Activated T-helper 2 cell treated with anti-CD3 and anti-CD28 coated beads, Interferon-gamma antibody, Interleukin-2, Interleukin-4, amounts not matched to agents 10 μg/mL and 5 μg/mL and 100 μg/mL, durations not matched to agents 14 hours and 24 hours and 36 hours (primary cell): ENCODE measurements around the gene DLL1. TPM values are rescaled to one million over a fixed set of nuclear protein-coding genes. Genes with fewer than 3 reads are reported as not detected.

ENCODE experiments used
- DNase-seq: peaks from one replicate; pipeline ENCODE4 v3.0.0; 2021; ENCODE audit warnings: low spot score
- H3K27ac Mint-ChIP-seq: one replicate; pipeline ENCODE4 v1.8.0; 2021; ENCODE audit warnings: mixed read lengths
- H3K27me3 Mint-ChIP-seq: one replicate; pipeline ENCODE4 v1.8.0; 2021; ENCODE audit warnings: low read depth, mixed read lengths
- H3K36me3 Mint-ChIP-seq: one replicate; pipeline ENCODE4 v1.8.0; 2021; ENCODE audit warnings: low read depth, mixed read lengths
- H3K4me1 Mint-ChIP-seq: one replicate; pipeline ENCODE4 v1.8.0; 2021; ENCODE audit warnings: low read depth, mixed read lengths
- H3K4me3 Mint-ChIP-seq: one replicate; pipeline ENCODE4 v1.8.0; 2021; ENCODE audit warnings: low read depth, mild to moderate bottlenecking, moderate library complexity, mixed read lengths
- H3K9me3 Mint-ChIP-seq: one replicate; pipeline ENCODE4 v1.8.0; 2021; ENCODE audit warnings: mixed read lengths
- intact Hi-C: fragments of 100-400 bp; cut with micrococcal nuclease; formaldehyde crosslinking; loops from one replicate; pipeline ENCODE4 v1.15.1; 2023
- total RNA-seq: library from RNA; stranded (reverse); gene quantifications from 2 replicates; pipeline ENCODE4 v1.2.3, GENCODE V29; 2022

The DLL1 gene
- total RNA-seq, 1 donor from 2014 or later, result not detected

DNA sequence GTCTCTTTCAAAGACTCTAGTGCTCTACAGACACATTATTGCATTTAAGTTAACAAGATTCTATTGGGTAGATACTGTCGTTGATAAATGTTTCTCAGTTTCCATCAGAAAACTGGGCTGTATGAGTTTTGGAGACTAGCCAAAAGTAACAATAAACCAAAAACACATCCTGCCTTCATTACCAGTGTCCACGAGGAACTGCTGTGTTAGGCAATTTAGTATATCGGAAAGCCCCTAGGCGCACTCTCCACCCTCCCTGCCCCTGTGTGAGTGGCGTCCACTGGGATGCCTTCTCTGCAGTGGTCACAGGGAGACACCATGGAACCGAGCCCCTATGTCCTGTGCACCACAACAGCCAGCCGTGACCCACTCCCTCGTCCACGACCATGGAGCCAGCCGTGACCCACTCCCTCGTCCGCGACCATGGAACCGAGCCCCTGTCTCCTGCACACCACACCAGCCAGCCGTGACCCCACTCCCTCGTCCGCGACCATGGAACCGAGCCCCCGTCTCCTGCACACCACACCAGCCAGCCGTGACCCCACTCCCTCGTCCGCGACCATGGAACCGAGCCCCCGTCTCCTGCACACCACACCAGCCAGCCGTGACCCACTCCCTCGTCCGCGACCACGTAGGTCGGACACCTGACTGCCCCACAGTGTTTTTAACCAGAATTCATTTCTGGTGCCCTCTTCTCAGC is 35.3 kb downstream of the DLL1 start:
- no peaks in the 10 kb centered on the region for H3K4me1 Mint-ChIP-seq

DNA sequence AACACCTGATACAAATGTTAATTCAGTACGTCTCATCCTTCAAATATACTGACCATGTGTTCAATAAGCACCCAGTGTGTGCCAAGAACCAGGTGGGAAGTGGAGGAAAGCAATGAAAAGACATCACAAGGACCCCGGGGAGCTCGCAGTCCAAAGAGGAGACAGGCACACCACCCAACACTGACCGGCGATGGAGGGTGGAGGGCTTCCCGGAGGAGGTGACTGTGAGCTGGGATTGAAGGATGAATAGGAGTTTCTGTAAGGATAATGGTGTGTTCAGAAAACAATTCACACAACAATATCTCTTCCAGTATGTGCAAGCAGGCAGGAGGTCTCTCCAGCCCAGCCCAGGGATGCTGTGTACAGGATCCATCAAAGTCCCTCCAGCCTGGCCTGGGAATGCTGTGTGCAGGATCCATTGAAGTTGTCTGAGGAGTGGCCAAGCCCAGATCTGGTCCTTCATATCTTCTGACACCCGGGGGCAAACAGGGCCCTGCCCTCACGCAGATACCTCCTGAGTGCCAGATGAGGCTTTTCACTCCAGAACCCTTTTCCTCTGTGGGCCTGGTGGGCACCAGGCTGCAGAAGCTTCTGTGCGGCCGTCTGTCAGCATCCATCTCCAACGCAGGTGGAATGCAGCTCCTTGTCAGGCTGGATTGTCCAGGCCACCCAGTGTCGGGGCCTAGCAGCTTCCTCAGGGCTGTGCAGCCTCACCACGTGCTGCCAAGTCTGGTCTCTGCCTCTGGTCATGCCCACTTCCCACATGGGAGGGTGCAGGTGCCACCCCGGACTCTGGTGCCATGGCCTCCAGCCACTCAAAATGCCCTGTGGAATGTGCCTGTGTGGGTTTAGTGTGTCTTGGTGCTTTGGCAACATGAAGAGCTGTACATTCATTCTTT is 36.3 kb downstream of the DLL1 start:
- Mint-ChIP-seq H3K4me1 (no peaks in the 10 kb centered on the region), H3K27me3 (peaks cover 8% of the 10 kb centered on the region), H3K36me3 (no peaks in the 10 kb centered on the region), H3K27ac (no peak overlapping the region), H3K4me3 (no peak overlapping the region), H3K9me3 (no peaks in the 10 kb centered on the region)
- intact Hi-C loops, result no loop called here
- no peak for DNase-seq

More for the DNA sequence above, 35.3 kb downstream of the DLL1 start:
- H3K27ac Mint-ChIP-seq, result no peak overlapping the region
- no peaks in the 10 kb centered on the region for H3K9me3 Mint-ChIP-seq
- H3K36me3 Mint-ChIP-seq, result no peaks in the 10 kb centered on the region
- peaks cover 8% of the 10 kb centered on the region for H3K27me3 Mint-ChIP-seq
- no peak overlapping the region for H3K4me3 Mint-ChIP-seq
- intact Hi-C loops, result no loop called here
- no peak for DNase-seq

GRCh38 chr6:170253910-170254269 is 37.0 kb downstream of the DLL1 start:
- H3K27me3 Mint-ChIP-seq, result peaks cover 7% of the 10 kb centered on the region
- H3K27ac Mint-ChIP-seq, result no peak overlapping the region
- DNase-seq, result no peak
- intact Hi-C loops, result no loop called here
- H3K4me1 Mint-ChIP-seq, result no peaks in the 10 kb centered on the region
- no peak overlapping the region for H3K4me3 Mint-ChIP-seq
- no peaks in the 10 kb centered on the region for H3K9me3 Mint-ChIP-seq
- H3K36me3 Mint-ChIP-seq, result no peaks in the 10 kb centered on the region

DNA sequence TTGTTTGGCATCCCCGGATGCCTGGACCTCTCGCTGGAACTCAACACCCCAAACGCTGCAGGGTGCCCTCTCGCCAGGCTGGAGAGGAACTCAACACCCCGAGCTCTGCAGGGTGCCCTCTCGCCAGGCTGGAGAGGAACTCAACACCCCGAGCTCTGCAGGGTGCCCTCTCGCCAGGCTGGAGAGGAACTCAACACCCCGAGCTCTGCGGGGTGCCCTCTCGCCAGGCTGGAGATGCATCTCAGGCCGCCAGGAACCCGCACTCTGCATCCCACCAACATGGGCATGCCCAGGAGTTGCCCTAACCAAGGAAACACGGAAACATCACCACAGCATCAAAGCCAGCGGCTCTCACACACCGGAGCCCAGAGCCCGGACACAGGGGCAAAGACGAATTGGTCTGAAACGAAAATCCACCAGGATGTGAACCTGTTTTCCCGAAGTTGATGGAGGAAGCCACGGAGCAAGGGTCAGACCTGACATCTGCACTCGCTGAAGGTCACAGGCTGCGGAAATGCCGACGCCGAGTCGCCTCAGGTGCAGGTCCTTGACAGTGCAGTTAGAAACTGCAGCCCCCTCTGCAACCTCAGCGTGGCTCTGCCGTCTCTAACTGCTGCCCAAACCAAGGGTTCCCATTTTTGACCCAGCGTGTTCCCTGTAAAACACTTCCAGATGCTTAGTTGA is 37.5 kb downstream of the DLL1 start:
- peaks cover 4% of the 10 kb centered on the region for H3K27me3 Mint-ChIP-seq
- no peak overlapping the region for H3K4me3 Mint-ChIP-seq
- no peak overlapping the region for H3K27ac Mint-ChIP-seq
- no peaks in the 10 kb centered on the region for H3K4me1 Mint-ChIP-seq
- H3K9me3 Mint-ChIP-seq, result no peaks in the 10 kb centered on the region
- H3K36me3 Mint-ChIP-seq, result no peaks in the 10 kb centered on the region
- DNase-seq, result no peak
- intact Hi-C loops, result no loop called here

DNA sequence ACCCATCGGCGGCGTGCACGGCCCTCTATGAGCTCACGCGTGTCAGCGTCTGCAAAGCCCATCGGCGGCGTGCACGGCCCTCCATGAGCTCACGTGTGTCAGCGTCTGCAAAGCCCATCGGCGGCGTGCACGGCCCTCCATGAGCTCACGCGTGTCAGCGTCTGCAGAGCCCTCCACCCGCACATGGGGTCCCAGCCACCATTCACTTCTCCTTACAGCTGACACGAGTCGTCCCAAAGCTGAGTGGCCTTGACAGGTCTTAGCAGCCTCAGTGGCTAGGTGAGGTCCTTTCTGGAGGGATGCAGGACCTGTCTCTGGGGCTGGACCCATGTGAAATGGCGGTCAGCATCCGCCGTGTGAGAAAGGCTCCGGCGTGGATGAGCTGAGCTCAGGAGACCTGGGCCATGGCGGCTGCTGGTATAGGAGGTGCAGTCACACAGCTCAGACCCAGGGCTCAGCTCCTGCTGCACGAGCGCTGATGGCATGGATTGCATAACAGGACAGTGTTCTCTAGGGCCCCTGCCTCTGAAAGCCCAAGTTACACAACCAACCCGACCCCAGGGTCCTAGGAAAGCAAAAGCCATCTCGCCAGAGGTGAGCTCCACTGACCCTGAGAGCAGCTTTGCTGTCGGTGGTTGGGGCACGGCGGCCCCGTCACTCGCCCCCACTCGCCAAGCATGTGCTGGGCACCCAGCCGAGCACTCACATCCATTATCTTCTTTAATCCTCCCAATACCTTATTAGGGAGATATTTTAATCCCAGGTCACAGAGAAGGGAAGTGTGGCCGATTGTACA is 38.9 kb downstream of the DLL1 start:
- intact Hi-C loops, result no loop called here

DNA sequence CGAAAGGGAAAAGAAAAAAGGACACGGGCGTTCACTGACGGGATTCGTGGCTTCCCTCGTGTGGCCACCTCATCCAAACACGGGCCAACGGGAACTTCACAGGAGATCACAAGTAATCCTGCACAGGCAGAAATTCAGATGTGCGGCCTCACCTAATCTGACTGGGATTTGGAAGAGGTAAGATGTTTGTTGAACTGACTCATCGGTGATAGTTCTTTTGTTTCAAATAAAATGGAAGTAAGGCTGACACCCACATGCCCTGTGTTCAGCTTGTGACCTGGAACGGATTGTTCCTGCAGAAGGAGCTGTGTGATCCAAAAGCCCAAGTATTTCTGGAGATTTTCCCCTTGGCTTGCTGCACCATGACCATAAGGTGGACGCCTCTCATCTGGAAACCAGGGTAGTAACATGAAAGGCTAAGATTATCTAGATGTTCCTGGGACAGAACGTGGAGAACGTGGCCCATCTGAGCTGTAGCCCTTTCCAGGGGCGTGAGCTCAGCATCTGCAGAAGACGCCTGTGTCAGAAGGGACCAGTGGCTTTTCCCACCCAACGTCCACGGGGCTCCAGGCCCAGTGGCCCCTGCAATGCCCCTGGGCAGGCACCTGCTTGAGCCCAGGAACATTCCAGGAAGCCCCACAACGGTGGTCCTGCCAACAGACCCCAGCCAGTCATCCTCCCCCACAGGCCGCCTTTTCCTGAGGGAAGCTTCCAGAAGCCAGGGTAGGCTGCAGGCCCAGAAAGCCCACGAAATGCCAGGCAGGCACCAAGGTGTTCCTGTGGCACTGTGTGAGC is 39.7 kb downstream of the DLL1 start:
- no peaks in the 10 kb centered on the region for H3K4me1 Mint-ChIP-seq
- H3K36me3 Mint-ChIP-seq, result no peaks in the 10 kb centered on the region

More for the DNA sequence above, 38.9 kb downstream of the DLL1 start:
- Mint-ChIP-seq H3K9me3 (no peaks in the 10 kb centered on the region), H3K27ac (no peak overlapping the region), H3K4me3 (no peak overlapping the region), H3K36me3 (no peaks in the 10 kb centered on the region), H3K27me3 (peaks cover 1% of the 10 kb centered on the region), H3K4me1 (no peaks in the 10 kb centered on the region)
- no peak for DNase-seq

DNA sequence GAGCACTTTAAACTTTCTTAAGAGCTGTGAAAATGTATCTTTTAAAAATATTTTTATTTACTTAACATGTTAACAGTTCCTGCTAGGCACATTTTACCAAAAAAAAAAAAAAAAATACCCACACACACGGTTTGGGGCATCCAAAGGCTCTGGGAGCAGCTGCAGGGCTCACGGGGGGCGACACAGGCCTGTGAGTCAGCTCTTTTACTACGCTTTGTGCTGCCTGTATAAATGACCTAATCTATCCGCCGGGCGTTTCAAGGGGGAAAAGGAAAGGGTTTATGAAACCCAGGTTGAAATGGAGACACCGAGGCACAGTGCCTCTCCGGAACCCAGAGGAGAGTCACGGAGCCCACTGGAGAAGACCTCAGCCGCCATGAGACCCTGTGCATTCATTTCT is 40.4 kb downstream of the DLL1 start:
- Mint-ChIP-seq H3K9me3 (no peaks in the 10 kb centered on the region), H3K36me3 (no peaks in the 10 kb centered on the region), H3K27me3 (peaks cover 1% of the 10 kb centered on the region), H3K4me1 (no peaks in the 10 kb centered on the region), H3K4me3 (no peak overlapping the region), H3K27ac (no peak overlapping the region)
- no peak for DNase-seq
- intact Hi-C loops, result no loop called here

More for the DNA sequence above, 39.7 kb downstream of the DLL1 start:
- intact Hi-C loops, result no loop called here
- DNase-seq, result no peak
- H3K9me3 Mint-ChIP-seq, result no peaks in the 10 kb centered on the region
- H3K4me3 Mint-ChIP-seq, result no peak overlapping the region
- no peak overlapping the region for H3K27ac Mint-ChIP-seq
- peaks cover 1% of the 10 kb centered on the region for H3K27me3 Mint-ChIP-seq

- intact Hi-C loops, result no loop called here
- Mint-ChIP-seq H3K27ac (no peak overlapping the region), H3K4me1 (no peaks in the 10 kb centered on the region), H3K36me3 (no peaks in the 10 kb centered on the region), H3K27me3 (peaks cover 1% of the 10 kb centered on the region), H3K9me3 (no peaks in the 10 kb centered on the region), H3K4me3 (no peak overlapping the region)
- no peak for DNase-seq
Observed at GRCh38 chr6:170249817-170250216, 41.1 kb downstream of the DLL1 start.

DNA sequence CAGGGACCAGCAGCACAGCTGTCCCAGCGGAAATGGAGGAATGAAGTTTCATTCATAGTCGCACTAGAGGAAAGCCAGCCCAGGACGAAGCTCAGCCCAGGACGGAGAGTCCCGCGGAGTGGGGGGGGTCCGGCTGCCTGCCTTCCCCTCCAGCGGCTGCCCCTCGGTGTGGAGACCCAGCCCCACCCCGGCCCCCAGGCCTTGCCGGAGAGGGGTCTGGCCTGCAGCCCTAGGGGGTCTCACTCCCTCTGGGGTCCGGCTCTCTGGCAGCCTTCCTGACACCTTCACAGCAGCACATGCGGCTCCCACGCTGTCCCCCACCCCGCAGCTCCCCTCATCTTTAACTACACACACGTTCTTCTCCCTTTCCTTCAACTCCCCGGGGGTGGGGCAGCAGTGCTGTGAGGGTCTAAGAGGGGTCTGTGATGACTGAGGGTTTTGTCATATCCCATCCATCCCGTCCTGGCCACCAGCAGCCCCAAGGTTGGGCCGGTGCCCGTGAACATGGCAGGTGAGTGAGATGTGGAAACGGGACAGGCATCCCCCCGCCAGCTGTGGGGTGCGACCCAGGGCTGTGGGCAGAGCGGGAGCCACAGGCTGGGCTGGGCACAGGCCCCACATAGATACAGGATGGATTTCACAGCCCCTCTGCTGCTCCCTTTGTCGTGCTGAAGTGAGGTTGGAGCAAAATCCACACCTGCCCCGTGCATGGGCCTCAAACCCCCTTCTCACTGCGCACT is 41.8 kb downstream of the DLL1 start:
- Mint-ChIP-seq H3K36me3 (no peaks in the 10 kb centered on the region), H3K27ac (no peak overlapping the region)
- intact Hi-C loops, result no loop called here

GRCh38 chr6:170248111-170248805 is 42.6 kb downstream of the DLL1 start:
- Mint-ChIP-seq H3K27me3 (peaks cover 1% of the 10 kb centered on the region), H3K36me3 (no peaks in the 10 kb centered on the region), H3K4me1 (no peaks in the 10 kb centered on the region), H3K4me3 (no peak overlapping the region), H3K27ac (no peak overlapping the region), H3K9me3 (no peaks in the 10 kb centered on the region)
- intact Hi-C loops, result no loop called here
- no peak for DNase-seq

More for the DNA sequence above, 41.8 kb downstream of the DLL1 start:
- Mint-ChIP-seq H3K27me3 (peaks cover 1% of the 10 kb centered on the region), H3K4me3 (no peak overlapping the region), H3K9me3 (no peaks in the 10 kb centered on the region), H3K4me1 (no peaks in the 10 kb centered on the region)
- DNase-seq, result no peak

DNA sequence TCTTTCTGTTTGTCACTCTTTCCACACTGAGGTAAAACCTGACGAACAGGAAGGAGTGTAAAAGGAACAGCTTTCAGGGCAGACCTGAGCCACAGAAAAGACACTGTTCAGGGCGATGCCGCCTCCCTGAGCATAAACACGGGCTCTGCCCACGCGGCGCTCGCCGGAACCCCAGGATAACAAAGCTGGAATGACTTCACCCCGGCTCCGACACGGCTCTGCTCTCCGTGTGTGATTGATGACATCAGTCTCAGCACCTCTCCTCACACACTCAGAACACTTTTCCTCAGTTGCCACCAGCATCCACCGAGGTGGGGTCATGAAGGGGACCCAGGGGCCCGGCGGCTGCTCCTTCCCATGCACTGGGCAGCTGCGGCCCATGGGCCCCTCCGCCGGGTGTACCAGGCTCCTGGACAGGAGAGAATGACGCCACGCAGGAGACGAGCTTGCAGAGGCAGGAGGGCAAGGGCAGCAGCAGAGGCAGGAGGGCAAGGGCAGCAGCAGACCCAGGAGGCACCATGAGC is 43.6 kb downstream of the DLL1 start:
- Mint-ChIP-seq H3K27me3 (no peaks in the 10 kb centered on the region), H3K36me3 (no peaks in the 10 kb centered on the region), H3K4me3 (no peak overlapping the region), H3K27ac (no peak overlapping the region), H3K4me1 (no peaks in the 10 kb centered on the region), H3K9me3 (no peaks in the 10 kb centered on the region)
- intact Hi-C loops, result no loop called here
- no peak for DNase-seq
